Measurements from ENCODE around the gene SSTR5.

The SSTR5 gene

DNA sequence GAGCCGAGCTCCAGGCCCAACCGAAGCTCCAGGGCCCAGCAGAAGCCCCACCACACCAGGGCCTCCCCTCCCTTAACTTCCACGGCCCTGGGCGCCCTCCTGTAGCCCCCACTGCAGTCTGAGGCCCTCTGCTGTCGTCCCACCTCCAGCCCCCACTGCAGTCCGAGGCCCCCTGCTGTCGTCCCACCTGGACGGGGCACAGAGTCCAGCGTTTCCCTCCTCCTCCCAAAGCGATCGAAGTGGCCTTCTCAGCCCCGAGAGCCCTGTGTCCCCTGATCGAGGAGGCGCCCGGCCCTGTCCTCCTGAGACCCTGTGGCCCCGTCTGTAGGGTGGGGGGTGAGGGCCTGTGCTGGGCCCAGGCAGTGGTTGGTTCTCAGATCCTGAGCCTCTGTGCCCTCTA, 54.6 kb downstream of the SSTR5 start:
- DNase-seq = no peak

- DNase-seq = no peak
Measured at GRCh38 chr16:1127971-1128715, 55.6 kb downstream of the SSTR5 start.

- DNase-seq = no peak
Measured at GRCh38 chr16:1129106-1129960, 56.8 kb downstream of the SSTR5 start.

DNA sequence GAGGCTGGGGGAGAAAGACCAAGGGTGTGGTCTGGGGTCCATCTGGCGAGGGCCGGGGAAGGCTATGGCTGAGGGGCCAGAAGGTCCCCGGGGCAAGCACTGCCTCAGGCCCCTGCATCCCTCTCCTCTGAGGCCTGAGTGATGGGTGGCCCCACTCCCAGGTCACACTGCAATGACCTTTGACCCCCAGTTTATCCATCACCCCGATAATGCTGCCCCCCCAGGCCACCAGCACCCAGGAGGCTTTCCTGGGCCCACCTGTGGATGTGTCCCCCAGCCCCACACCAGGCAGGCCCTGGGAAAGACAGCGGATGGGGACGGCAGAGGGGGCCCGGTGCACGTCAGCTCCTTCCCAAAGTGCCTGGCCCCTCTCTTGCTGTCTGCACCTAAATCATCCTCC, 57.8 kb downstream of the SSTR5 start:
- no peak for DNase-seq
